HEK293 (cell line): ENCODE results near the gene UGT1A6.

Experiments
- CTCF ChIA-PET: fragments of 350-600 bp; formaldehyde crosslinking; extraction: SDS; loops from one replicate; lab custom pipeline; 2021; ENCODE audit warnings: antibody characterized with exemption; lab: Yijun Ruan, JAX
- POLR2A ChIA-PET: fragments of 300-600 bp; formaldehyde crosslinking; extraction: SDS; loops from one replicate; lab custom pipeline; 2020; ENCODE audit warnings: antibody characterized with exemption, inconsistent platforms; lab: Yijun Ruan, JAX
- H3K27ac ChIP-seq: fragments of 200-500 bp; sonication (Bioruptor generic); 2 replicates; pipeline ENCODE4 v1.5.1; 2014; ENCODE audit warnings: low read depth, low read length, control low read depth, inconsistent platforms; ENCODE audit errors: extremely low read depth
- H3K36me3 ChIP-seq, 2 experiments: fragments of 200-500 bp in 1 of 2; sonication (Bioruptor generic) in 1 of 2; 1 replicate in 1 of 2; 2 replicates in 1 of 2; pipeline ENCODE4 v1.5.1; 2014 to 2017; ENCODE audit warnings: inconsistent platforms in 2 of 2, low read length in 2 of 2; ENCODE audit not compliant: control insufficient read depth in 2 of 2, insufficient read depth in 1 of 2
- H3K4me1 ChIP-seq: fragments of 200-500 bp; sonication (Bioruptor generic); 2 replicates; pipeline ENCODE4 v1.5.1; 2014; ENCODE audit warnings: mild to moderate bottlenecking, low read length, inconsistent platforms; ENCODE audit not compliant: control insufficient read depth, insufficient read depth
- H3K4me3 ChIP-seq: 2 replicates; pipeline ENCODE4 v1.5.1; 2011; ENCODE audit warnings: low read depth, mild to moderate bottlenecking, control low read depth, low read length, moderate library complexity
- H3K9me3 ChIP-seq: fragments of 200-500 bp; sonication (Bioruptor generic); 2 replicates; pipeline ENCODE4 v1.5.1; 2014; ENCODE audit warnings: low read depth, low read length, inconsistent platforms; ENCODE audit not compliant: control insufficient read depth, insufficient read depth
- KLF1 ChIP-seq: fragments of 450-650 bp; formaldehyde crosslinking; IDR thresholded peaks from 2 replicates; pipeline ENCODE4 v1.5.1; 2016; ENCODE audit warnings: missing biosample characterization, missing genetic modification characterization
- KLF7 ChIP-seq: fragments of 450-650 bp; formaldehyde crosslinking; IDR thresholded peaks from 2 replicates; pipeline ENCODE4 v1.5.1; 2016; ENCODE audit warnings: missing biosample characterization, missing genetic modification characterization, borderline replicate concordance
- MZF1 ChIP-seq: fragments of 450-650 bp; formaldehyde crosslinking; IDR thresholded peaks from 2 replicates; pipeline ENCODE4 v1.5.1; 2017; ENCODE audit warnings: missing biosample characterization, missing genetic modification characterization, borderline replicate concordance
- OSR2 ChIP-seq: fragments of 450-650 bp; formaldehyde crosslinking; IDR thresholded peaks from 2 replicates; pipeline ENCODE4 v1.5.1; 2016; ENCODE audit warnings: missing biosample characterization, missing genetic modification characterization
- SP7 ChIP-seq: fragments of 450-650 bp; formaldehyde crosslinking; IDR thresholded peaks from 2 replicates; pipeline ENCODE4 v1.5.1; 2016; ENCODE audit warnings: missing biosample characterization, missing genetic modification characterization
- ZBTB21 ChIP-seq: fragments of 450-650 bp; formaldehyde crosslinking; IDR thresholded peaks from 2 replicates; pipeline ENCODE4 v1.5.1; 2017; ENCODE audit warnings: missing biosample characterization, missing genetic modification characterization
- ZBTB8A ChIP-seq: fragments of 450-650 bp; formaldehyde crosslinking; IDR thresholded peaks from 2 replicates; pipeline ENCODE4 v1.5.1; 2016; ENCODE audit warnings: missing biosample characterization, missing genetic modification characterization
- ZEB2 ChIP-seq: fragments of 450-650 bp; formaldehyde crosslinking; IDR thresholded peaks from 2 replicates; pipeline ENCODE4 v1.5.1; 2016; ENCODE audit warnings: missing biosample characterization, missing genetic modification characterization
- ZFP3 ChIP-seq: fragments of 450-650 bp; formaldehyde crosslinking; IDR thresholded peaks from 2 replicates; pipeline ENCODE4 v1.5.1; 2016; ENCODE audit warnings: low read depth, missing biosample characterization, missing genetic modification characterization
- ZNF10 ChIP-seq: fragments of 450-650 bp; formaldehyde crosslinking; IDR thresholded peaks from 2 replicates; pipeline ENCODE4 v1.5.1; 2017; ENCODE audit warnings: missing biosample characterization, missing genetic modification characterization
- ZNF555 ChIP-seq: fragments of 450-650 bp; formaldehyde crosslinking; conservative IDR thresholded peaks from 2 replicates; pipeline ENCODE4 v1.5.1; 2017; ENCODE audit warnings: missing biosample characterization, mild to moderate bottlenecking, missing genetic modification characterization, inconsistent platforms
- ZNF623 ChIP-seq: fragments of 450-650 bp; formaldehyde crosslinking; IDR thresholded peaks from 2 replicates; pipeline ENCODE4 v1.5.1; 2016; ENCODE audit warnings: missing biosample characterization, missing genetic modification characterization
- TF ChIP-seq, protein P1 (sequence below): fragments of 450-650 bp; IDR thresholded peaks from 2 replicates; pipeline ENCODE4 v1.5.1; 2018; ENCODE audit warnings: missing biosample characterization, missing genetic modification characterization
- TF ChIP-seq, protein P2 (sequence below): fragments of 450-650 bp; formaldehyde crosslinking; IDR thresholded peaks from 2 replicates; pipeline ENCODE4 v1.5.1; 2016; ENCODE audit warnings: missing biosample characterization, missing genetic modification characterization
- TF ChIP-seq, protein P3 (sequence below): fragments of 450-650 bp; formaldehyde crosslinking; IDR thresholded peaks from 2 replicates; pipeline ENCODE4 v1.5.1; 2017; ENCODE audit warnings: missing biosample characterization, missing genetic modification characterization
- TF ChIP-seq, protein P4 (sequence below): fragments of 450-650 bp; formaldehyde crosslinking; IDR thresholded peaks from 2 replicates; pipeline ENCODE4 v1.5.0; 2017; ENCODE audit warnings: missing biosample characterization, missing genetic modification characterization, borderline replicate concordance

UGT1A6 gene

DNA sequence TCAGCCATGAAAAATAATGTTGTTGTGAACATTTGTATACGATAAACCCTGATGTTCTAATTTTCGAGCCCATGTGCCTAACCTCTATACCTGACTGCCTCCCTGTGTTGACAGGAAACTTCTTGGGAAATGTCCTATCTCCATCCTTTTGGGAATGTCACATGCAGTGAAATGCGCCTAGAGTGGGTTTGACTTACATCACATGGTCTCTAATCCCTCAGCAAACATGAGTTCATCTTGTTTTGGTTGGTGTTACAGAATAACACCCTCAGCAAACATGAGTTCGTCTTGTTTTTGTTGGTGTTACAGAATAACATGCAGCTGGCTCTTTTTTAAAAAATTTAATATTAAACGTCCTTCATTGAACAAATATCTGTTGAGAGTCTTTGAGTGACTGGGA, 4.3 kb upstream of the UGT1A6 start (continued):
- TF ChIP-seq ZNF623 (tag by site-specific recombination) (no peak), ZNF10 (no peak), ZBTB8A (tag by site-specific recombination) (no peak), MZF1 (tag by site-specific recombination) (no peak)

DNA sequence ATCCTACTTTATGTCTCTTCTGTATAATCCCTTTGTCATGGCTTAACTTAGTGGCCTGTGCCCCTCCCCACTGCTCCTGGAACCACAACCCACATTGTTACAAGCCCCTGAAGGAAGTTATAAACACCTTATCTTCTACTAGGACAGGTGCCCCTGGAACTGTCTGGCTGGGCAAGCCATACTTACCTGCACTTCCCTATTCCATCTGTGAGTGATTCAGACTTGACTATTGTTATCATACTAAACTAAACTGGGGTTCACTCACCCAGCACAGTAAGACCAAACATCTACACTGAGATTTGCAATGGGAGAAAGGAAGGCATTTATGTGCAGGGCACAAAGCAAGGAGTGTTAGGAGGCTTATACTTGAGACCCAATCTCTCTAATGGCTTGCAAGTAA, 3.7 kb upstream of the UGT1A6 start:
- POLR2A ChIA-PET: no interaction called here
- Histone ChIP-seq H3K36me3 (no peaks in the 10 kb centered on the region), H3K4me1 (no peaks in the 10 kb centered on the region), H3K9me3 (no peaks in the 10 kb centered on the region), H3K27ac (no peak overlapping the region), H3K4me3 (no peak overlapping the region)
- TF ChIP-seq ZEB2 (tag by site-specific recombination): no peak
- no peak for TF ChIP-seq KLF7 (tag by site-specific recombination)
- no peak for TF ChIP-seq SP7 (tag by site-specific recombination)
- TF ChIP-seq OSR2 (tag by site-specific recombination): no peak
- TF ChIP-seq, protein P1, sequence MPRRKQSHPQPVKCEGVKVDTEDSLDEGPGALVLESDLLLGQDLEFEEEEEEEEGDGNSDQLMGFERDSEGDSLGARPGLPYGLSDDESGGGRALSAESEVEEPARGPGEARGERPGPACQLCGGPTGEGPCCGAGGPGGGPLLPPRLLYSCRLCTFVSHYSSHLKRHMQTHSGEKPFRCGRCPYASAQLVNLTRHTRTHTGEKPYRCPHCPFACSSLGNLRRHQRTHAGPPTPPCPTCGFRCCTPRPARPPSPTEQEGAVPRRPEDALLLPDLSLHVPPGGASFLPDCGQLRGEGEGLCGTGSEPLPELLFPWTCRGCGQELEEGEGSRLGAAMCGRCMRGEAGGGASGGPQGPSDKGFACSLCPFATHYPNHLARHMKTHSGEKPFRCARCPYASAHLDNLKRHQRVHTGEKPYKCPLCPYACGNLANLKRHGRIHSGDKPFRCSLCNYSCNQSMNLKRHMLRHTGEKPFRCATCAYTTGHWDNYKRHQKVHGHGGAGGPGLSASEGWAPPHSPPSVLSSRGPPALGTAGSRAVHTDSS (tag by site-specific recombination): no peak
- no peak for TF ChIP-seq KLF1 (tag by site-specific recombination)
- TF ChIP-seq, protein P2, sequence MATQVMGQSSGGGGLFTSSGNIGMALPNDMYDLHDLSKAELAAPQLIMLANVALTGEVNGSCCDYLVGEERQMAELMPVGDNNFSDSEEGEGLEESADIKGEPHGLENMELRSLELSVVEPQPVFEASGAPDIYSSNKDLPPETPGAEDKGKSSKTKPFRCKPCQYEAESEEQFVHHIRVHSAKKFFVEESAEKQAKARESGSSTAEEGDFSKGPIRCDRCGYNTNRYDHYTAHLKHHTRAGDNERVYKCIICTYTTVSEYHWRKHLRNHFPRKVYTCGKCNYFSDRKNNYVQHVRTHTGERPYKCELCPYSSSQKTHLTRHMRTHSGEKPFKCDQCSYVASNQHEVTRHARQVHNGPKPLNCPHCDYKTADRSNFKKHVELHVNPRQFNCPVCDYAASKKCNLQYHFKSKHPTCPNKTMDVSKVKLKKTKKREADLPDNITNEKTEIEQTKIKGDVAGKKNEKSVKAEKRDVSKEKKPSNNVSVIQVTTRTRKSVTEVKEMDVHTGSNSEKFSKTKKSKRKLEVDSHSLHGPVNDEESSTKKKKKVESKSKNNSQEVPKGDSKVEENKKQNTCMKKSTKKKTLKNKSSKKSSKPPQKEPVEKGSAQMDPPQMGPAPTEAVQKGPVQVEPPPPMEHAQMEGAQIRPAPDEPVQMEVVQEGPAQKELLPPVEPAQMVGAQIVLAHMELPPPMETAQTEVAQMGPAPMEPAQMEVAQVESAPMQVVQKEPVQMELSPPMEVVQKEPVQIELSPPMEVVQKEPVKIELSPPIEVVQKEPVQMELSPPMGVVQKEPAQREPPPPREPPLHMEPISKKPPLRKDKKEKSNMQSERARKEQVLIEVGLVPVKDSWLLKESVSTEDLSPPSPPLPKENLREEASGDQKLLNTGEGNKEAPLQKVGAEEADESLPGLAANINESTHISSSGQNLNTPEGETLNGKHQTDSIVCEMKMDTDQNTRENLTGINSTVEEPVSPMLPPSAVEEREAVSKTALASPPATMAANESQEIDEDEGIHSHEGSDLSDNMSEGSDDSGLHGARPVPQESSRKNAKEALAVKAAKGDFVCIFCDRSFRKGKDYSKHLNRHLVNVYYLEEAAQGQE: no peak
- TF ChIP-seq, protein P3, sequence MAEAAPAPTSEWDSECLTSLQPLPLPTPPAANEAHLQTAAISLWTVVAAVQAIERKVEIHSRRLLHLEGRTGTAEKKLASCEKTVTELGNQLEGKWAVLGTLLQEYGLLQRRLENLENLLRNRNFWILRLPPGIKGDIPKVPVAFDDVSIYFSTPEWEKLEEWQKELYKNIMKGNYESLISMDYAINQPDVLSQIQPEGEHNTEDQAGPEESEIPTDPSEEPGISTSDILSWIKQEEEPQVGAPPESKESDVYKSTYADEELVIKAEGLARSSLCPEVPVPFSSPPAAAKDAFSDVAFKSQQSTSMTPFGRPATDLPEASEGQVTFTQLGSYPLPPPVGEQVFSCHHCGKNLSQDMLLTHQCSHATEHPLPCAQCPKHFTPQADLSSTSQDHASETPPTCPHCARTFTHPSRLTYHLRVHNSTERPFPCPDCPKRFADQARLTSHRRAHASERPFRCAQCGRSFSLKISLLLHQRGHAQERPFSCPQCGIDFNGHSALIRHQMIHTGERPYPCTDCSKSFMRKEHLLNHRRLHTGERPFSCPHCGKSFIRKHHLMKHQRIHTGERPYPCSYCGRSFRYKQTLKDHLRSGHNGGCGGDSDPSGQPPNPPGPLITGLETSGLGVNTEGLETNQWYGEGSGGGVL (tag by site-specific recombination): no peak
- TF ChIP-seq ZNF555 (tag by site-specific recombination): no peak
- TF ChIP-seq ZBTB21 (tag by site-specific recombination): no peak
- no peak for TF ChIP-seq ZFP3 (tag by site-specific recombination)
- TF ChIP-seq, protein P4, sequence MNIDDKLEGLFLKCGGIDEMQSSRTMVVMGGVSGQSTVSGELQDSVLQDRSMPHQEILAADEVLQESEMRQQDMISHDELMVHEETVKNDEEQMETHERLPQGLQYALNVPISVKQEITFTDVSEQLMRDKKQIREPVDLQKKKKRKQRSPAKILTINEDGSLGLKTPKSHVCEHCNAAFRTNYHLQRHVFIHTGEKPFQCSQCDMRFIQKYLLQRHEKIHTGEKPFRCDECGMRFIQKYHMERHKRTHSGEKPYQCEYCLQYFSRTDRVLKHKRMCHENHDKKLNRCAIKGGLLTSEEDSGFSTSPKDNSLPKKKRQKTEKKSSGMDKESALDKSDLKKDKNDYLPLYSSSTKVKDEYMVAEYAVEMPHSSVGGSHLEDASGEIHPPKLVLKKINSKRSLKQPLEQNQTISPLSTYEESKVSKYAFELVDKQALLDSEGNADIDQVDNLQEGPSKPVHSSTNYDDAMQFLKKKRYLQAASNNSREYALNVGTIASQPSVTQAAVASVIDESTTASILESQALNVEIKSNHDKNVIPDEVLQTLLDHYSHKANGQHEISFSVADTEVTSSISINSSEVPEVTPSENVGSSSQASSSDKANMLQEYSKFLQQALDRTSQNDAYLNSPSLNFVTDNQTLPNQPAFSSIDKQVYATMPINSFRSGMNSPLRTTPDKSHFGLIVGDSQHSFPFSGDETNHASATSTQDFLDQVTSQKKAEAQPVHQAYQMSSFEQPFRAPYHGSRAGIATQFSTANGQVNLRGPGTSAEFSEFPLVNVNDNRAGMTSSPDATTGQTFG (tag by site-specific recombination): no peak
- CTCF ChIA-PET: no interaction called here
